ENCODE measurements around the gene STK35.

STK35 gene

GRCh38 chr20:2146080-2146867 is 44.6 kb downstream of the STK35 start:
- H3K4me3 ChIP-seq (ENCODE audit: low read length in 2 of 2): no peak overlapping the region
- H2BK120ac ChIP-seq (ENCODE audit: low read depth, low read length): no peak overlapping the region
- no CpG with 5 or more reads among the region's 18 CpGs for WGBS, 2 donors (ENCODE audit: extremely low coverage in 2 of 2, insufficient read length in 2 of 2, insufficient replicate concordance in 1 of 2)
- peaks cover 7 to 65% of the 10 kb centered on the region in 2 donors for H3K36me3 ChIP-seq (replicated peaks in 1 of 2; ENCODE audit: control insufficient read depth in 2 of 2, insufficient read depth in 2 of 2, low read length in 2 of 2)
- H3K79me1 ChIP-seq (ENCODE audit: low read depth, low read length): no peaks in the 10 kb centered on the region
- no peak overlapping the region for H3K14ac ChIP-seq (ENCODE audit: low read length)
- DNase-seq (ENCODE audit: low spot score): no peak
- H2AFZ ChIP-seq (ENCODE audit: low read length): no peak overlapping the region
- no peak overlapping the region for H2BK12ac ChIP-seq (ENCODE audit: low read length)
- H2AK5ac ChIP-seq (ENCODE audit: low read depth, low read length): no peak overlapping the region
- H3K4ac ChIP-seq (ENCODE audit: low read length): no peak overlapping the region
- H3K18ac ChIP-seq (ENCODE audit: low read length): no peak overlapping the region
- H3K27me3 ChIP-seq (ENCODE audit: control insufficient read depth in 3 of 3, insufficient read depth in 3 of 3, low read depth in 1 of 3, low read length in 3 of 3): no peaks in the 10 kb centered on the region
- H3K9ac ChIP-seq (ENCODE audit: low read depth, low read length, poor library complexity): peak overlapping the region; percentile 78
- H3K4me2 ChIP-seq (ENCODE audit: insufficient read depth, low read length, poor library complexity, severe bottlenecking): no peak overlapping the region
- H2BK15ac ChIP-seq (ENCODE audit: low read length): no peak overlapping the region
- no peak overlapping the region for H3K27ac ChIP-seq (replicated peaks; ENCODE audit: low read length)
- no peak overlapping the region for H3K23ac ChIP-seq (ENCODE audit: low read depth, low read length, poor library complexity)
- H4K8ac ChIP-seq (ENCODE audit: low read depth, low read length): no peak overlapping the region
- H3K4me1 ChIP-seq (ENCODE audit: control insufficient read depth in 2 of 2, insufficient read depth in 1 of 2, low read depth in 1 of 2, low read length in 2 of 2): peaks cover 0 to 2% of the 10 kb centered on the region in 2 donors
- no peak overlapping the region for H2BK5ac ChIP-seq (ENCODE audit: low read length)
- no peak overlapping the region for H4K91ac ChIP-seq (ENCODE audit: low read depth, low read length, poor library complexity)
- H3K9me3 ChIP-seq (replicated peaks in 1 of 2; ENCODE audit: control insufficient read depth in 2 of 2, insufficient read depth in 1 of 2, low read depth in 1 of 2, low read length in 2 of 2): no peaks in the 10 kb centered on the region

DNA sequence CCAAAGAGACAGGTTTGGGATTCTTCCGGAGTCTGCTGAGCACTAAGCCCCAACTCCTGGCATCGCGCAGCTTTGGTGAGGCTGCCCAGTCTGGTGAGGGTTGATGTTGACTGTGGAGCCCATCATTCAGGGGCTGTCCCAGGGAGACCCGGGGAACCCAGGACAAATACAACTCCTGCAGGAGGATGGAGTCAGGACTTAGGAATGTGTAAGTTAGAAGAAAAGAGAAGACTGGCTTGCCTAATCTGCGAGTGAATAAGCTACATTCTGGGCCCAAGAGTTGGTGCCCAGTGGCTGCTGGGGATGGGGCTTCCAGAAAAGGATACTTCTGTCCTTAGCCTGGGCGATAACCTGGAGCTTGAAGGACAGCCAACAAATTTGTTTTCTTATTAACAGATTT is 47.9 kb downstream of the STK35 start:
- Histone ChIP-seq H2BK12ac (ENCODE audit: low read length) (no peak overlapping the region), H3K27ac (replicated peaks; ENCODE audit: low read length) (no peak overlapping the region), H3K79me1 (ENCODE audit: low read depth, low read length) (no peaks in the 10 kb centered on the region), H2BK120ac (ENCODE audit: low read depth, low read length) (no peak overlapping the region), H2AFZ (ENCODE audit: low read length) (no peak overlapping the region), H3K36me3 (replicated peaks in 1 of 2; ENCODE audit: control insufficient read depth in 2 of 2, insufficient read depth in 2 of 2, low read length in 2 of 2) (peaks cover 6 to 45% of the 10 kb centered on the region in 2 donors), H3K23ac (ENCODE audit: low read depth, low read length, poor library complexity) (no peak overlapping the region), H3K4me1 (ENCODE audit: control insufficient read depth in 2 of 2, insufficient read depth in 1 of 2, low read depth in 1 of 2, low read length in 2 of 2) (peaks cover 0 to 2% of the 10 kb centered on the region in 2 donors), H2BK5ac (ENCODE audit: low read length) (no peak overlapping the region), H3K9me3 (replicated peaks in 1 of 2; ENCODE audit: control insufficient read depth in 2 of 2, insufficient read depth in 1 of 2, low read depth in 1 of 2, low read length in 2 of 2) (no peaks in the 10 kb centered on the region), H2AK5ac (ENCODE audit: low read depth, low read length) (no peak overlapping the region), H3K4me2 (ENCODE audit: insufficient read depth, low read length, poor library complexity, severe bottlenecking) (no peak overlapping the region), H3K4me3 (ENCODE audit: low read length in 2 of 2) (no peak overlapping the region), H3K9ac (ENCODE audit: low read depth, low read length, poor library complexity) (no peak overlapping the region), H3K18ac (ENCODE audit: low read length) (no peak overlapping the region), H4K8ac (ENCODE audit: low read depth, low read length) (no peak overlapping the region), H3K4ac (ENCODE audit: low read length) (no peak overlapping the region), H2BK15ac (ENCODE audit: low read length) (no peak overlapping the region), H4K91ac (ENCODE audit: low read depth, low read length, poor library complexity) (no peak overlapping the region), H3K27me3 (ENCODE audit: control insufficient read depth in 3 of 3, insufficient read depth in 3 of 3, low read depth in 1 of 3, low read length in 3 of 3) (no peaks in the 10 kb centered on the region), H3K14ac (ENCODE audit: low read length) (no peak overlapping the region)
- no peak for DNase-seq (ENCODE audit: low spot score)
- WGBS, 2 donors (ENCODE audit: extremely low coverage in 2 of 2, insufficient read length in 2 of 2, insufficient replicate concordance in 1 of 2): no CpG with 5 or more reads among the region's 6 CpGs

GRCh38 chr20:2150660-2151059 is 49.0 kb downstream of the STK35 start:
- no peak overlapping the region for H2BK15ac ChIP-seq (ENCODE audit: low read length)
- H4K91ac ChIP-seq (ENCODE audit: low read depth, low read length, poor library complexity): no peak overlapping the region
- no peaks in the 10 kb centered on the region for H3K79me1 ChIP-seq (ENCODE audit: low read depth, low read length)
- H3K36me3 ChIP-seq (replicated peaks in 1 of 2; ENCODE audit: control insufficient read depth in 2 of 2, insufficient read depth in 2 of 2, low read length in 2 of 2): peaks cover 3 to 35% of the 10 kb centered on the region in 2 donors
- no peak overlapping the region for H2BK12ac ChIP-seq (ENCODE audit: low read length)
- H3K9me3 ChIP-seq (replicated peaks in 1 of 2; ENCODE audit: control insufficient read depth in 2 of 2, insufficient read depth in 1 of 2, low read depth in 1 of 2, low read length in 2 of 2): no peaks in the 10 kb centered on the region
- no peak overlapping the region for H2BK5ac ChIP-seq (ENCODE audit: low read length)
- no peak overlapping the region for H3K14ac ChIP-seq (ENCODE audit: low read length)
- H3K27me3 ChIP-seq (ENCODE audit: control insufficient read depth in 3 of 3, insufficient read depth in 3 of 3, low read depth in 1 of 3, low read length in 3 of 3): no peaks in the 10 kb centered on the region
- no peak overlapping the region for H3K4ac ChIP-seq (ENCODE audit: low read length)
- peak overlapping the region; percentile 49 for H3K18ac ChIP-seq (ENCODE audit: low read length)
- no CpG with 5 or more reads among the region's 6 CpGs for WGBS, 2 donors (ENCODE audit: extremely low coverage in 2 of 2, insufficient read length in 2 of 2, insufficient replicate concordance in 1 of 2)
- H2AK5ac ChIP-seq (ENCODE audit: low read depth, low read length): no peak overlapping the region
- H3K27ac ChIP-seq (replicated peaks; ENCODE audit: low read length): no peak overlapping the region
- no peak overlapping the region for H3K4me3 ChIP-seq (ENCODE audit: low read length in 2 of 2)
- H2AFZ ChIP-seq (ENCODE audit: low read length): no peak overlapping the region
- no peak overlapping the region for H3K23ac ChIP-seq (ENCODE audit: low read depth, low read length, poor library complexity)
- no peak overlapping the region for H3K4me2 ChIP-seq (ENCODE audit: insufficient read depth, low read length, poor library complexity, severe bottlenecking)
- H2BK120ac ChIP-seq (ENCODE audit: low read depth, low read length): no peak overlapping the region
- peaks cover 0 to 2% of the 10 kb centered on the region in 2 donors for H3K4me1 ChIP-seq (ENCODE audit: control insufficient read depth in 2 of 2, insufficient read depth in 1 of 2, low read depth in 1 of 2, low read length in 2 of 2)
- DNase-seq (ENCODE audit: low spot score): no peak
- H4K8ac ChIP-seq (ENCODE audit: low read depth, low read length): no peak overlapping the region
- no peak overlapping the region for H3K9ac ChIP-seq (ENCODE audit: low read depth, low read length, poor library complexity)

- H3K9ac ChIP-seq (ENCODE audit: low read depth, low read length, poor library complexity): no peak overlapping the region
- H2BK5ac ChIP-seq (ENCODE audit: low read length): no peak overlapping the region
- H3K18ac ChIP-seq (ENCODE audit: low read length): no peak overlapping the region
- no peak overlapping the region for H3K4ac ChIP-seq (ENCODE audit: low read length)
- no peak overlapping the region for H2AK5ac ChIP-seq (ENCODE audit: low read depth, low read length)
- no peak overlapping the region for H3K4me2 ChIP-seq (ENCODE audit: insufficient read depth, low read length, poor library complexity, severe bottlenecking)
- no CpG with 5 or more reads among the region's 3 CpGs for WGBS, 2 donors (ENCODE audit: extremely low coverage in 2 of 2, insufficient read length in 2 of 2, insufficient replicate concordance in 1 of 2)
- H2BK12ac ChIP-seq (ENCODE audit: low read length): no peak overlapping the region
- H3K4me1 ChIP-seq (ENCODE audit: control insufficient read depth in 2 of 2, insufficient read depth in 1 of 2, low read depth in 1 of 2, low read length in 2 of 2): peaks cover 0 to 2% of the 10 kb centered on the region in 2 donors
- H4K8ac ChIP-seq (ENCODE audit: low read depth, low read length): no peak overlapping the region
- DNase-seq (ENCODE audit: low spot score): no peak
- no peak overlapping the region for H4K91ac ChIP-seq (ENCODE audit: low read depth, low read length, poor library complexity)
- H3K14ac ChIP-seq (ENCODE audit: low read length): no peak overlapping the region
- no peak overlapping the region for H3K27ac ChIP-seq (replicated peaks; ENCODE audit: low read length)
- no peak overlapping the region for H3K23ac ChIP-seq (ENCODE audit: low read depth, low read length, poor library complexity)
- H2BK15ac ChIP-seq (ENCODE audit: low read length): no peak overlapping the region
- no peaks in the 10 kb centered on the region for H3K79me1 ChIP-seq (ENCODE audit: low read depth, low read length)
- H3K4me3 ChIP-seq (ENCODE audit: low read length in 2 of 2): no peak overlapping the region
- H2BK120ac ChIP-seq (ENCODE audit: low read depth, low read length): no peak overlapping the region
- peaks cover 0 to 24% of the 10 kb centered on the region in 2 donors for H3K36me3 ChIP-seq (replicated peaks in 1 of 2; ENCODE audit: control insufficient read depth in 2 of 2, insufficient read depth in 2 of 2, low read length in 2 of 2)
- H2AFZ ChIP-seq (ENCODE audit: low read length): no peak overlapping the region
- no peaks in the 10 kb centered on the region for H3K27me3 ChIP-seq (ENCODE audit: control insufficient read depth in 3 of 3, insufficient read depth in 3 of 3, low read depth in 1 of 3, low read length in 3 of 3)
- no peaks in the 10 kb centered on the region for H3K9me3 ChIP-seq (replicated peaks in 1 of 2; ENCODE audit: control insufficient read depth in 2 of 2, insufficient read depth in 1 of 2, low read depth in 1 of 2, low read length in 2 of 2)
Measured at GRCh38 chr20:2151858-2152281, 50.2 kb downstream of the STK35 start.

Data from neuronal stem cell (in vitro differentiated cells).